AG04449 (cell line): ENCODE data around the gene RALA.

Source experiments
- CTCF ChIA-PET: fragments of 350-600 bp; formaldehyde crosslinking; extraction: SDS; loops from one replicate; lab custom pipeline; 2021; ENCODE audit warnings: antibody characterized with exemption; lab: Yijun Ruan, JAX
- POLR2A ChIA-PET: fragments of 400-600, 350-600 bp; formaldehyde crosslinking; extraction: SDS; loops from one replicate; lab custom pipeline; 2020; ENCODE audit warnings: antibody characterized with exemption, inconsistent platforms; lab: Yijun Ruan, JAX
- DNase-seq: peaks from one replicate; pipeline ENCODE4 v3.0.0-alpha.2; 2010; ENCODE audit warnings: low read depth, low spot score
- H3K4me3 ChIP-seq: 2 replicates; pipeline ENCODE4 v1.5.1; 2011; ENCODE audit warnings: low read depth, mild to moderate bottlenecking, control low read depth, low read length
- TF ChIP-seq, protein P1 (sequence below): IDR thresholded peaks from one replicate; pipeline ENCODE4 v1.5.1; 2011; ENCODE audit warnings: mild to moderate bottlenecking, moderate library complexity, low read length, control low read depth, inconsistent platforms; ENCODE audit not compliant: insufficient read depth; ENCODE audit errors: missing control alignments

Gene RALA

DNA sequence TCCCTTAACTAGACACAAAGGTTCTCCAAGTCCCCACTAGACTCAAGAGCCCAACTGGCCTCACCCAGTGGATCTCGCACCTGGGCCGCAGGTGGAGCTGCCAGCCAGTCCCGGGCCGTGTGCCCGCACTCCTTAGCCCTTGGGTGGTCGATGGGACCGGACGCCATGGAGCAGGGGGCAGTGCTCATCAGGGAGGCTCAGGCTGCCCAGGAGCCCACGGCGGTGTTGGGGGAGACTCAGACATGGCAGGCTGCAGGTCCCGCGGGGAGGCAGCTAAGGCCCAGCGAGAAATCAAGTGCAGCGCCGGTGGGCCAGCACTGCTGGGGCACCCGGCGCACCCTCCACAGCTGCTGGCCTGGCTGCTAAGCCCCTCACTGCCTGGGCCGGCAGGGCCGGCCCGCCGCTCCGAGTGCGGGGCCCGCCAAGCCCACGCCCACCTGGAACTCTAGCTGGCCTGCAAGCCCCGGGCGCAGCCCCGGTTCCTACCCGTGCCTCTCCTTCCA is 130.5 kb downstream of the RALA start:
- H3K4me3 ChIP-seq, result 0 out of 2 replicates have a peak overlapping the region, but pooled peaks have one; percentile 30
- no peak for DNase-seq
- POLR2A ChIA-PET, result no interaction called here
- CTCF ChIA-PET, result interaction anchor here (3.3 kb wide), 1 partner anchor 173 kb away, joined by 17 read pairs; no protein-coding TSS in a partner anchor
- TF ChIP-seq, protein P1, sequence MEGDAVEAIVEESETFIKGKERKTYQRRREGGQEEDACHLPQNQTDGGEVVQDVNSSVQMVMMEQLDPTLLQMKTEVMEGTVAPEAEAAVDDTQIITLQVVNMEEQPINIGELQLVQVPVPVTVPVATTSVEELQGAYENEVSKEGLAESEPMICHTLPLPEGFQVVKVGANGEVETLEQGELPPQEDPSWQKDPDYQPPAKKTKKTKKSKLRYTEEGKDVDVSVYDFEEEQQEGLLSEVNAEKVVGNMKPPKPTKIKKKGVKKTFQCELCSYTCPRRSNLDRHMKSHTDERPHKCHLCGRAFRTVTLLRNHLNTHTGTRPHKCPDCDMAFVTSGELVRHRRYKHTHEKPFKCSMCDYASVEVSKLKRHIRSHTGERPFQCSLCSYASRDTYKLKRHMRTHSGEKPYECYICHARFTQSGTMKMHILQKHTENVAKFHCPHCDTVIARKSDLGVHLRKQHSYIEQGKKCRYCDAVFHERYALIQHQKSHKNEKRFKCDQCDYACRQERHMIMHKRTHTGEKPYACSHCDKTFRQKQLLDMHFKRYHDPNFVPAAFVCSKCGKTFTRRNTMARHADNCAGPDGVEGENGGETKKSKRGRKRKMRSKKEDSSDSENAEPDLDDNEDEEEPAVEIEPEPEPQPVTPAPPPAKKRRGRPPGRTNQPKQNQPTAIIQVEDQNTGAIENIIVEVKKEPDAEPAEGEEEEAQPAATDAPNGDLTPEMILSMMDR, result no peak

DNA sequence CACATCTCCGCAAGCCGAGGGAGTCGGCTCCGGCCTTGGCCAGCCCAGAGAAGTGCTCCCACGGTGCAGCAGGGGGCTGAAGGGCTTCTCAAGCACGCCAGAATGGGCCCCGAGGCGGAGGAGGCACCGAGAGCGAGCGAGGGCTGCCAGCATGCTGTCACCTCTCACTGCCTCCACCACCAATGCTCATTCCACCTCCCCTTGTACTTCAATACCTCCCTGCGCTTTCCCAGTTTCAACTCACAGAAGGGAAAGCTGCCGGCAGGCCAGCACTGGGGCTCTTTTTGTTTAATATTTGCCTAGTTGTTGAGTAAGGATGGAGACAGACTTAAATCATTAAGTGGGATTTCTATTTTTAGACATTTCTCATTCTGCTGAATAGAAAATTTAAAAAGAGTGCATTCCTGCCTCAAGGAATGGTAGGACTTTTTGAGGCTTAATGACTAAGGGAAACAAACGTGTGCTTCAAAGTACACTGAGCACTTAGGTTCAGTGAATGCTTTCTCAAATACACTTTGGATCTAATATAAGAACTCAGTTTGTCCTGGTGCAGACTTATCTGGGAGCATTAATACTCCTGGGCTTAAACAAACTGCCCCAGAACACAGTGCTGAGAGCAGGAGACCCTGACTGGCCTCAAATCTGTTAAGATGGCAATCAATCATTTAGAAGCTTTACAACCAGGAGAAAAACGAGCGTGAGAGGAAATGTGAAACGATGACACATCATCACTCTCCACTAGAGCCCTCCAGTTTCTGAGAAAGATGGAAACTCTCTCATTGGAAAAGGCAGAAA is 131.2 kb downstream of the RALA start:
- peak overlapping the region; percentile 30; the same call in 1 of the 2 replicates for H3K4me3 ChIP-seq
- ChIA-PET POLR2A (no interaction called here), CTCF (interaction anchor here (0.6 to 3.3 kb wide), 4 partner anchors 8 to 176 kb away, joined by 3 to 17 read pairs (median 10); no protein-coding TSS in a partner anchor)
- DNase-seq, result no peak
- TF ChIP-seq, protein P1, result no peak

DNA sequence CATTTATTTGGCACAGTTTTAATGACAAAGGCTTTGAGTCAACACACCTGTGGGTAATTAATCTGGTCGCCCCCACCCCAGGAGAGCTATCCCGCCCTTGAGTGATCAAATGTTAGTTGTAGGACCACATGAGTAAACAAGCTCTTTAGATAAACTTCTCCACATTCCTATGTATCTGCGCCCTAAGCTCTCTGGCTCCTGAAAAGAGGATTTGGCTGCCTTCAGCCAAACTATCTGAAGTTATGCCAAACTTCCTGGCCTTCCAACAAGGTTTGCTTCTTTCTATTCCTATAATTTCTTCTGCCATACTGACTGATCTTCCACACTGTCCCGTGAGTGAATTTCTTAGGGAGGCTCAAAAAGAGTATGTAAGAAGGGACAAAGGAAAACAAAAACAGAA is 134.2 kb downstream of the RALA start:
- DNase-seq, result no peak
- ChIA-PET CTCF (interaction anchor here (0.7 to 2.5 kb wide), 4 partner anchors 10 to 178 kb away, joined by 3 to 10 read pairs (median 7); no protein-coding TSS in a partner anchor), POLR2A (no interaction called here)
- no peak overlapping the region for H3K4me3 ChIP-seq
- TF ChIP-seq, protein P1, result no peak
